ENCODE results near the gene TMEM117.

DNA sequence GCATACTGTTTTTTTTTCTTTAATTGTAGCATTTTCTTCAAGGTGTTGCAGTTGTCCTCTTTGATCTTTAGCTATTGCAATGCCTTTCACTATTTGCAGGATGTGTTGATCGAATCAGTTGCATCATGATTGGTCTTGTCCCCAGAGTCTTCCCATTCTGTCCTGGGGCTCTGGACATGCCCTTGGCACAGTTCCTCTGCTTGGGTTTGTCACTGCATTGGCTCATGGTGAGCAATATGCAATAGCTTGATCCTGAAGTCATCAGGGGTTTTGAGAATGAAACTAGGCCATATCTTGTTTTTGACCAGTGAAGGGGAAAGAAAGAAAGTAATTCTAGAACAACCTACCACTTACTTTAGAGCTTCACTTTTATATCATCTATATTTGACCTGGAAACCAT lies 281.5 kb downstream of the TMEM117 start:
- TF ChIP-seq, protein P1, sequence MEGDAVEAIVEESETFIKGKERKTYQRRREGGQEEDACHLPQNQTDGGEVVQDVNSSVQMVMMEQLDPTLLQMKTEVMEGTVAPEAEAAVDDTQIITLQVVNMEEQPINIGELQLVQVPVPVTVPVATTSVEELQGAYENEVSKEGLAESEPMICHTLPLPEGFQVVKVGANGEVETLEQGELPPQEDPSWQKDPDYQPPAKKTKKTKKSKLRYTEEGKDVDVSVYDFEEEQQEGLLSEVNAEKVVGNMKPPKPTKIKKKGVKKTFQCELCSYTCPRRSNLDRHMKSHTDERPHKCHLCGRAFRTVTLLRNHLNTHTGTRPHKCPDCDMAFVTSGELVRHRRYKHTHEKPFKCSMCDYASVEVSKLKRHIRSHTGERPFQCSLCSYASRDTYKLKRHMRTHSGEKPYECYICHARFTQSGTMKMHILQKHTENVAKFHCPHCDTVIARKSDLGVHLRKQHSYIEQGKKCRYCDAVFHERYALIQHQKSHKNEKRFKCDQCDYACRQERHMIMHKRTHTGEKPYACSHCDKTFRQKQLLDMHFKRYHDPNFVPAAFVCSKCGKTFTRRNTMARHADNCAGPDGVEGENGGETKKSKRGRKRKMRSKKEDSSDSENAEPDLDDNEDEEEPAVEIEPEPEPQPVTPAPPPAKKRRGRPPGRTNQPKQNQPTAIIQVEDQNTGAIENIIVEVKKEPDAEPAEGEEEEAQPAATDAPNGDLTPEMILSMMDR (IDR thresholded peaks at IDR 0.05) = no peak
- TF ChIP-seq EZH2 (IDR thresholded peaks at IDR 0.05; ENCODE audit: borderline replicate concordance, insufficient read depth, low read depth, low read length, poor library complexity, severe bottlenecking) = no peak

All from B cell (primary cell).